Stomach (tissue), 9 donors: Measurements from ENCODE around the gene RIMBP2. TPM values are rescaled to one million over a fixed set of nuclear protein-coding genes. Genes with fewer than 3 reads are reported as not detected.

Experiments
- DNase-seq, 2 donors: peaks; one replicate each; pipeline versions ENCODE4 v3.0.0 to v3.0.0-alpha.2; 2013 to 2019
- H3K27ac ChIP-seq, 5 donors: fragments of 200-600 bp in 4 of 5; sonication (generic) in 4 of 5; one replicate each; pipeline ENCODE4 v1.5.1; 2013 to 2019; ENCODE audit warnings: mild to moderate bottlenecking in 1 of 5, moderate library complexity in 1 of 5
- H3K27me3 ChIP-seq, 3 donors: fragments of 200-600 bp; sonication (generic); one replicate each; pipeline ENCODE4 v1.5.1; 2017 to 2019; ENCODE audit warnings: mixed run types in 1 of 3
- H3K36me3 ChIP-seq, 4 donors: fragments of 200-600 bp; sonication (generic); 1 replicate in 3 of 4; 2 replicates in 1 of 4; pipeline ENCODE4 v1.5.1; 2016 to 2019
- H3K4me1 ChIP-seq, 4 donors: fragments of 200-600 bp; sonication (generic); one replicate each; pipeline ENCODE4 v1.5.1; 2016 to 2019
- H3K4me3 ChIP-seq, 4 donors: fragments of 200-600 bp; sonication (generic) in 3 of 4; one replicate each; pipeline ENCODE4 v1.5.1; 2016 to 2019; ENCODE audit warnings: mild to moderate bottlenecking in 1 of 4
- H3K9me3 ChIP-seq, 4 donors: fragments of 200-600 bp; sonication (generic); one replicate each; pipeline ENCODE4 v1.5.1; 2016 to 2019
- EP300 ChIP-seq: sonication (generic); formaldehyde crosslinking; IDR thresholded peaks from one replicate; pipeline ENCODE4 v1.6.1; 2017; ENCODE audit warnings: antibody characterized with exemption
- POLR2A ChIP-seq, 4 donors: fragments of 450-650 bp; IDR thresholded peaks; one replicate each; pipeline ENCODE4 v1.6.1; 2016; ENCODE audit warnings: antibody characterized with exemption in 4 of 4, control low read depth in 2 of 4, mild to moderate bottlenecking in 1 of 4, moderate library complexity in 1 of 4
- POLR2AphosphoS5 ChIP-seq, 3 donors: sonication (generic); formaldehyde crosslinking; IDR thresholded peaks; one replicate each; pipeline ENCODE4 v1.6.1; 2016; ENCODE audit warnings: antibody characterized with exemption in 3 of 3
- WGBS, 5 donors: extraction: QIAGEN DNeasy Blood & Tissue Kit in 3 of 5; methylation state at CpG; one replicate each; pipeline versions ENCODE4 v1.1.5 to v1.1.7; 2013 to 2018; 5-methylcytosine and 5-hydroxymethylcytosine counted together
- intact Hi-C: fragments of 100-400 bp; cut with DNase I; formaldehyde crosslinking; loops from one replicate; pipeline ENCODE4 v1.15.1; 2023; ENCODE audit warnings: low total_unique reads
- polyA plus RNA-seq, 3 donors: library from polyadenylated mRNA; stranded (reverse); fragments of 200-250 nt; gene quantifications; one replicate each; pipeline ENCODE4 v1.2.3, GENCODE V29; 2013
- total RNA-seq, 5 donors: library from RNA; depleted of rRNA; stranded (reverse); fragments of >200 nt; gene quantifications; one replicate each; pipeline versions ENCODE4 v1.1.0 to v1.2.3, GENCODE V29; 2014 to 2016
- TF ChIP-seq, protein P1 (sequence below), 7 experiments: fragments of 450-650 bp in 4 of 7; fragments of 200-600 bp in 3 of 7; sonication (generic) in 3 of 7; IDR thresholded peaks; one replicate each; pipeline ENCODE4 v1.5.1; 2016 to 2019; ENCODE audit warnings: antibody characterized with exemption in 7 of 7, control low read depth in 2 of 7, mild to moderate bottlenecking in 1 of 7
- donor health status: healthy with polysubstance abuse.
- donor health status: Bipolar disorder and iron deficiency.
- donor health status: healthy.

The RIMBP2 gene
- total and polyA plus RNA-seq, 8 donors = 0.75 to 44.6 (median 5.6) TPM

GRCh38 chr12:130574402-130574801 lies 141.7 kb downstream of the RIMBP2 start:
- Histone ChIP-seq H3K9me3 (peaks cover 0 to 6% (median 0%) of the 10 kb centered on the region in 4 donors), H3K27me3 (peaks cover 0 to 5% (median 0%) of the 10 kb centered on the region in 3 donors), H3K4me3 (no peak overlapping the region), H3K27ac (no peak overlapping the region), H3K36me3 (no peaks in the 10 kb centered on the region), H3K4me1 (no peaks in the 10 kb centered on the region)
- WGBS, 5 donors = 51 to 76% (median 68%) methylated on average over 3 to 6 of the region's 6 CpGs
- DNase-seq = no peak
- TF ChIP-seq POLR2AphosphoS5 (IDR thresholded peaks at IDR 0.05) = no peak
- TF ChIP-seq, protein P1, sequence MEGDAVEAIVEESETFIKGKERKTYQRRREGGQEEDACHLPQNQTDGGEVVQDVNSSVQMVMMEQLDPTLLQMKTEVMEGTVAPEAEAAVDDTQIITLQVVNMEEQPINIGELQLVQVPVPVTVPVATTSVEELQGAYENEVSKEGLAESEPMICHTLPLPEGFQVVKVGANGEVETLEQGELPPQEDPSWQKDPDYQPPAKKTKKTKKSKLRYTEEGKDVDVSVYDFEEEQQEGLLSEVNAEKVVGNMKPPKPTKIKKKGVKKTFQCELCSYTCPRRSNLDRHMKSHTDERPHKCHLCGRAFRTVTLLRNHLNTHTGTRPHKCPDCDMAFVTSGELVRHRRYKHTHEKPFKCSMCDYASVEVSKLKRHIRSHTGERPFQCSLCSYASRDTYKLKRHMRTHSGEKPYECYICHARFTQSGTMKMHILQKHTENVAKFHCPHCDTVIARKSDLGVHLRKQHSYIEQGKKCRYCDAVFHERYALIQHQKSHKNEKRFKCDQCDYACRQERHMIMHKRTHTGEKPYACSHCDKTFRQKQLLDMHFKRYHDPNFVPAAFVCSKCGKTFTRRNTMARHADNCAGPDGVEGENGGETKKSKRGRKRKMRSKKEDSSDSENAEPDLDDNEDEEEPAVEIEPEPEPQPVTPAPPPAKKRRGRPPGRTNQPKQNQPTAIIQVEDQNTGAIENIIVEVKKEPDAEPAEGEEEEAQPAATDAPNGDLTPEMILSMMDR (IDR thresholded peaks at IDR 0.05) = no peak
- no peak for TF ChIP-seq EP300
- no peak for TF ChIP-seq POLR2A (IDR thresholded peaks at IDR 0.05)
- intact Hi-C loops = no loop called here

DNA sequence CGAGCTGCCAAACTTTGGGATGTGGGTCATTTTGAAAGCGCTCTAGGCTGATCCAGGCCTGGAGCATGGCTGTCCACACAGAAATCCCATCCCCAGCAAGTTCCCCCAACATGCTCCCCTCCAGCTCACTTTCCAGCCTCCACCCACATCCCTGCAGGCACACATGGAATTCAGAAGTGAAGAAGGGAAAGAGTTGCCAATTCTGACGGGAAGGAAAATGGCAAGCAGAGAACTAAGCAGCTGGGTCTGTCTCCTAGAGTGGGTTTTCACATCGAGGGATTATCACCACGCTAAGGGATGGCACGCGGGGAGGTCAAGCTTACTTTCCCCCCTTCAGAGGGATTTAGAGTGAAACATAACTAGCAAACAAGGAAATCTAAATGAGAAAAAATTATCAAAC lies 142.3 kb downstream of the RIMBP2 start:
- intact Hi-C loops = no loop called here
- peaks cover 0 to 5% (median 0%) of the 10 kb centered on the region in 3 donors for H3K27me3 ChIP-seq
- H3K36me3 ChIP-seq = no peaks in the 10 kb centered on the region
- no peak overlapping the region for H3K4me3 ChIP-seq
- no peak for DNase-seq
- 77 to 81% (median 80%) methylated on average over 7 of the region's 7 CpGs for WGBS, 5 donors
- H3K9me3 ChIP-seq = peaks cover 0 to 6% (median 0%) of the 10 kb centered on the region in 4 donors
- H3K4me1 ChIP-seq = no peaks in the 10 kb centered on the region
- TF ChIP-seq, protein P1 (IDR thresholded peaks at IDR 0.05) = no peak
- TF ChIP-seq POLR2A (IDR thresholded peaks at IDR 0.05) (no peak), EP300 (no peak), POLR2AphosphoS5 (IDR thresholded peaks at IDR 0.05) (no peak)
- H3K27ac ChIP-seq = no peak overlapping the region

- intact Hi-C loops = no loop called here
- Histone ChIP-seq H3K27me3 (peaks cover 0 to 5% (median 0%) of the 10 kb centered on the region in 3 donors), H3K36me3 (no peaks in the 10 kb centered on the region), H3K4me1 (no peaks in the 10 kb centered on the region), H3K9me3 (peaks cover 0 to 6% (median 0%) of the 10 kb centered on the region in 4 donors), H3K27ac (no peak overlapping the region), H3K4me3 (no peak overlapping the region)
- no peak for DNase-seq
- 83 to 92% (median 88%) methylated on average over 14 of the region's 14 CpGs for whole genome bisulfite sequencing, 5 donors
- TF ChIP-seq, protein P1 (IDR thresholded peaks at IDR 0.05) = no peak
- TF ChIP-seq EP300 (no peak), POLR2AphosphoS5 (IDR thresholded peaks at IDR 0.05) (no peak), POLR2A (IDR thresholded peaks at IDR 0.05) (no peak)
Observed at GRCh38 chr12:130573235-130573634, 142.9 kb downstream of the RIMBP2 start.

DNA sequence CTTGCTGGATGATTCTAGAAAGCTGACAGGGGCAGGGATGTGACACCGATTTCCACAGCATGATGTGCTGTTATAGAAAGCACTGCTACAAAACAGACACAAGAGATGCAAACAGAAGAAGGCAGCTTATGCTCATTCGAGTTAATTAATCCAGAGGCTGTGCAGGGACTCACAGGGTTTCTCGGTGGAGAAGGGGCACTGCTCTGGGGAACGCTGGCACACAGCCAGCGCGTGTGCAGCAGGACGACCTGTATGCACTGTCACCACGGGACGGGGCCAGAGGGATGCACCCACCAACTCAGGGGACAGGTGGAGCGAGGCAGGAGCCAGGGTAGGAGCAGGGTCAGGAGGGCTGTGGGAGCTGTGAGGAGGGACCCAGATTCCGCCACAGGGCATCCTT lies 143.5 kb downstream of the RIMBP2 start:
- Histone ChIP-seq H3K9me3 (peaks cover 0 to 6% (median under 1%) of the 10 kb centered on the region in 4 donors), H3K27ac (no peak overlapping the region), H3K36me3 (no peaks in the 10 kb centered on the region), H3K4me3 (no peak overlapping the region), H3K4me1 (no peaks in the 10 kb centered on the region), H3K27me3 (peaks cover 0 to 5% (median 0%) of the 10 kb centered on the region in 3 donors)
- peak in 1 of 2 donors; percentile 15 for DNase-seq
- 70 to 78% (median 75%) methylated on average over 9 to 11 of the region's 11 CpGs for WGBS, 5 donors
- TF ChIP-seq EP300 (no peak), POLR2A (IDR thresholded peaks at IDR 0.05) (no peak), POLR2AphosphoS5 (IDR thresholded peaks at IDR 0.05) (no peak)
- TF ChIP-seq, protein P1 (IDR thresholded peaks at IDR 0.05) = no peak
- intact Hi-C loops = no loop called here
